Activated CD4-positive, alpha-beta T cell treated with anti-CD3 and anti-CD28 coated beads, Interleukin-2, amount 50 U/mL, for 24 hours (primary cell): ENCODE results near the gene RHOBTB1.

Experiments used
- DNase-seq, 2 donors: peaks; one replicate each; pipeline ENCODE4 v3.0.0-alpha.2; 2020; ENCODE audit warnings: low read depth in 1 of 2, low spot score in 1 of 2

Gene RHOBTB1

GRCh38 chr10:60823324-60823723, 120.7 kb downstream of the RHOBTB1 start:
- DNase-seq: no peak

- DNase-seq: no peak
These were observed 121.2 kb downstream of the RHOBTB1 start for GRCh38 chr10:60822809-60823208.

- no peak for DNase-seq
These were observed 122.3 kb downstream of the RHOBTB1 start for GRCh38 chr10:60821656-60822055.

GRCh38 chr10:60820093-60820754, 123.8 kb downstream of the RHOBTB1 start:
- DNase-seq: no peak
